Breast epithelium (tissue), 4 donors: ENCODE data around the gene CD4. TPM values are rescaled to one million over a fixed set of nuclear protein-coding genes. Genes with fewer than 3 reads are reported as not detected.
A peak's percentile ranks its signal among the peaks of the same experiment; 100 is the strongest.

ENCODE experiments used
- DNase-seq, 2 donors: peaks; one replicate each; pipeline ENCODE4 v3.0.0-alpha.2; 2019; ENCODE audit warnings: low spot score in 2 of 2
- H3K27ac ChIP-seq, 2 donors: fragments of 200-600 bp; sonication (generic) in 1 of 2; one replicate each; pipeline ENCODE4 v1.5.1; 2016 to 2019; ENCODE audit warnings: mild to moderate bottlenecking in 1 of 2
- H3K27me3 ChIP-seq, 2 donors: fragments of 200-600 bp; sonication (generic) in 1 of 2; one replicate each; pipeline versions ENCODE4 v1.5.1 to v1.6.0; 2017 to 2019; ENCODE audit warnings: control low read depth in 1 of 2, mild to moderate bottlenecking in 1 of 2
- H3K36me3 ChIP-seq: fragments of 200-600 bp; one replicate; pipeline ENCODE4 v1.5.1; 2019
- H3K4me1 ChIP-seq, 2 donors: fragments of 200-600 bp; sonication (generic); one replicate each; pipeline ENCODE4 v1.5.1; 2016 to 2019; ENCODE audit warnings: control low read depth in 1 of 2
- H3K4me3 ChIP-seq, 3 donors: fragments of 200-600 bp; sonication (generic); 1 replicate in 2 of 3; 2 replicates in 1 of 3; pipeline ENCODE4 v1.5.1; 2016 to 2019; ENCODE audit warnings: mild to moderate bottlenecking in 3 of 3, moderate library complexity in 2 of 3
- H3K9me3 ChIP-seq, 2 donors: fragments of 200-600 bp; sonication (generic) in 1 of 2; one replicate each; pipeline ENCODE4 v1.5.1; 2016 to 2019; ENCODE audit warnings: control low read depth in 1 of 2
- POLR2A ChIP-seq: fragments of 450-650 bp; IDR thresholded peaks from one replicate; pipeline ENCODE4 v1.6.1; 2016; ENCODE audit warnings: antibody characterized with exemption, mild to moderate bottlenecking, moderate library complexity
- POLR2AphosphoS5 ChIP-seq, 3 donors: sonication (generic); formaldehyde crosslinking; IDR thresholded peaks; one replicate each; pipeline ENCODE4 v1.6.1; 2017; ENCODE audit warnings: antibody characterized with exemption in 3 of 3
- intact Hi-C: fragments of 100-400 bp; cut with DNase I; formaldehyde crosslinking; loops from one replicate; pipeline ENCODE4 v1.15.1; 2023; ENCODE audit warnings: low total_unique reads
- total RNA-seq, 3 donors: library from RNA; depleted of rRNA; stranded (reverse); fragments of >200 nt; gene quantifications; one replicate each; pipeline ENCODE4 v1.1.0, GENCODE V29; 2016
- TF ChIP-seq, protein P1 (sequence below), 3 donors: fragments of 450-650 bp; IDR thresholded peaks; one replicate each; pipeline ENCODE4 v1.5.1; 2016 to 2017; ENCODE audit warnings: antibody characterized with exemption in 3 of 3, mild to moderate bottlenecking in 3 of 3, moderate library complexity in 3 of 3

CD4 gene
- total RNA-seq, 3 donors from 2014 or later = 5.9 to 29.0 (median 11.0) TPM

DNA sequence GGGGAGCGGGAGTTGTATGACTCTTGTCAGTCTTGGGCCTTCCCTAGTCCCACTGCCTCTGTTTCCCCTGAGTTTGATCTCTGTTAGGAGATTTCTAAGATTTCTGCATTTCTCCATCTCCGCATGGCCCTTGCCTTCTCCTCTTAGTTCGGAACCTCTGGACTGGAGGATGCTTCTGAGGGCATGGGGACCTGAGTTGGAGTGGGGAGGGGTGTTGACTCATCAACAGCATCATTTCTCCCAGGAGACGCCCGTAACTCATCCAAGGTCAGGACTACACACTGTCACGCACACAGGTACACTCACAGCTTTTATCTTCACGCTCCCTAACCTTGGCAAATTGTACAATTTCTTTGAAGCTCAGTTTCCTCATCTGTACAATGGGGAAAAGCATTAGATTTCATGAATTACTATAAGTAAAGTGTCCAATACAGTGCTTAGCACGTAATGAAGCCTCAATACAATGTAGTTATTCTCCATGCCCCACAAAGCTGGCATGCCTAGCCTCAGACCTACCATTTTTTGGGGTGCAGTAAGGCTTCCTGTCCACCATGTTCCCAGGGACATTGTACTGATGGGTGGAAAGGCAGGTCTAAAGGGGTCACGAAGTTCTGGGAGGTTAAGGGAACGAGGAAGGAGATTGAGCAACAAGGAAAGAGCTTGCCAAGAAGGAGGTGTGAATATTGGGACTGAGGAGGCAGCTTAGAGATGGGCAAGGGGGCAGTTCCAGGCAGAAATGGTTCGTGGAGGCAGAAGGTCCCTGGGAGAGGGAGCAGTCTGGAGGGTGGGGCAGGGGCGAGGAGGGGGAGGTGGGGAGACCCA is 17.6 kb upstream of the CD4 start:
- H3K9me3 ChIP-seq = no peaks in the 10 kb centered on the region
- DNase-seq = no peak
- peaks cover 4 to 23% of the 10 kb centered on the region in 2 donors for H3K4me1 ChIP-seq
- H3K4me3 ChIP-seq = peak overlapping the region in 1 of 3 donors; percentile 39
- no peaks in the 10 kb centered on the region for H3K27me3 ChIP-seq
- intact Hi-C loops = no loop called here
- no peaks in the 10 kb centered on the region for H3K36me3 ChIP-seq
- TF ChIP-seq POLR2AphosphoS5 (IDR thresholded peaks at IDR 0.05) (peak in 1 of 3 donors; percentile 15), POLR2A (no peak)
- TF ChIP-seq, protein P1, sequence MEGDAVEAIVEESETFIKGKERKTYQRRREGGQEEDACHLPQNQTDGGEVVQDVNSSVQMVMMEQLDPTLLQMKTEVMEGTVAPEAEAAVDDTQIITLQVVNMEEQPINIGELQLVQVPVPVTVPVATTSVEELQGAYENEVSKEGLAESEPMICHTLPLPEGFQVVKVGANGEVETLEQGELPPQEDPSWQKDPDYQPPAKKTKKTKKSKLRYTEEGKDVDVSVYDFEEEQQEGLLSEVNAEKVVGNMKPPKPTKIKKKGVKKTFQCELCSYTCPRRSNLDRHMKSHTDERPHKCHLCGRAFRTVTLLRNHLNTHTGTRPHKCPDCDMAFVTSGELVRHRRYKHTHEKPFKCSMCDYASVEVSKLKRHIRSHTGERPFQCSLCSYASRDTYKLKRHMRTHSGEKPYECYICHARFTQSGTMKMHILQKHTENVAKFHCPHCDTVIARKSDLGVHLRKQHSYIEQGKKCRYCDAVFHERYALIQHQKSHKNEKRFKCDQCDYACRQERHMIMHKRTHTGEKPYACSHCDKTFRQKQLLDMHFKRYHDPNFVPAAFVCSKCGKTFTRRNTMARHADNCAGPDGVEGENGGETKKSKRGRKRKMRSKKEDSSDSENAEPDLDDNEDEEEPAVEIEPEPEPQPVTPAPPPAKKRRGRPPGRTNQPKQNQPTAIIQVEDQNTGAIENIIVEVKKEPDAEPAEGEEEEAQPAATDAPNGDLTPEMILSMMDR (IDR thresholded peaks at IDR 0.05) = no peak
- peak overlapping the region; percentile 26 to 60 for H3K27ac ChIP-seq

DNA sequence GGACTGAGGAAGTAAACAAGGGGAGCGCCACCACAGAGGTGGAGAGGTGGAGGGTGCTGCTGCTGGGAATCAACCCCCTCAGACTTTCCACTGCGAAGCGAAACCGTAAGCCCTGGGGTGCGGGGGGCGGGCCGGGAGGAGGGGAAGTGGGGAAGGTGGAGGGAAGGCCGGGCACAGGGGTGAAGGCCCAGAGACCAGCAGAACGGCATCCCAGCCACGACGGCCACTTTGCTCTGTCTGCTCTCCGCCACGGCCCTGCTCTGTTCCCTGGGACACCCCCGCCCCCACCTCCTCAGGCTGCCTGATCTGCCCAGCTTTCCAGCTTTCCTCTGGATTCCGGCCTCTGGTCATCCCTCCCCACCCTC is 17.0 kb upstream of the CD4 start, which contains the start of gene LAG3:
TSS of gene LAG3 (plus strand) at position 190 of the 365 bp plus-strand sequence. CDS start 333 bp downstream, outside the sequence.
- no peak for TF ChIP-seq POLR2AphosphoS5 (IDR thresholded peaks at IDR 0.05)
- TF ChIP-seq POLR2A = no peak
- TF ChIP-seq, protein P1 (IDR thresholded peaks at IDR 0.05) = no peak
- no peak for DNase-seq
- intact Hi-C loops = no loop called here
- no peaks in the 10 kb centered on the region for H3K36me3 ChIP-seq
- H3K9me3 ChIP-seq = no peaks in the 10 kb centered on the region
- peak within 1 kb of the TSS; percentile 26 to 60 for H3K27ac ChIP-seq
- no peaks in the 10 kb centered on the region for H3K27me3 ChIP-seq
- H3K4me1 ChIP-seq = peaks cover 4 to 23% of the 10 kb centered on the region in 2 donors
- peak within 1 kb of the TSS in 1 of 3 donors; percentile 46 for H3K4me3 ChIP-seq

DNA sequence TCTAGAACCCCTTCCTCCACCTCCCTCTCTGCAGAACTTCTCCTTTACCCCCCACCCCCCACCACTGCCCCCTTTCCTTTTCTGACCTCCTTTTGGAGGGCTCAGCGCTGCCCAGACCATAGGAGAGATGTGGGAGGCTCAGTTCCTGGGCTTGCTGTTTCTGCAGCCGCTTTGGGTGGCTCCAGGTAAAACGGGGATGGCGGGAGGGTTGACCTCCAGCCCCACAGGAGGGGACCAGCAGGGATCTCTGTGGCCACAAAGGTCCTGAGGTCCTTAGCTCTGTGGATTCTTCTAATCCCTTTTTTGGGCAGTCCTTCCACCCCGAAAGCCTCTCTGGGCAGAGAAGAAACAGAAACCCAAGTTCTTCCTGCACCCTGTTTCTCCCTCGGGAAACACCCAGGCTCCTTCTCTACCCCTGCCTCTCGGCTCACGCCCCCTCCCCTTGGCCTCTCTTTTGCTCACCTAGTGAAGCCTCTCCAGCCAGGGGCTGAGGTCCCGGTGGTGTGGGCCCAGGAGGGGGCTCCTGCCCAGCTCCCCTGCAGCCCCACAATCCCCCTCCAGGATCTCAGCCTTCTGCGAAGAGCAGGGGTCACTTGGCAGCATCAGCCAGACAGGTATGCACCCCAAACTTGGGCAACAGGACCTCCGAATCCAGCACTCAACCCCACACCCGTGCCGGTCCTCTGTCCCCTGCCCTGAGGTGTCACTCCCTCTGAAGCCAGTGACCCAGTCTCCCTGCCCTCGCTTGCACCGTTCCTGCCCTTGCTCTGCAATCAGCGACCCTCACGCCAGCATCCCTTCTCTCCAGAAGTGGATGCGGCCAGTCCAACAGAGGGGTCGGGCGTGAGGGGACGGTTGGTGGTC is 16.4 kb upstream of the CD4 start:
- Histone ChIP-seq H3K4me1 (peaks cover 4 to 22% of the 10 kb centered on the region in 2 donors), H3K27ac (no peak overlapping the region)
- DNase-seq = no peak

DNA sequence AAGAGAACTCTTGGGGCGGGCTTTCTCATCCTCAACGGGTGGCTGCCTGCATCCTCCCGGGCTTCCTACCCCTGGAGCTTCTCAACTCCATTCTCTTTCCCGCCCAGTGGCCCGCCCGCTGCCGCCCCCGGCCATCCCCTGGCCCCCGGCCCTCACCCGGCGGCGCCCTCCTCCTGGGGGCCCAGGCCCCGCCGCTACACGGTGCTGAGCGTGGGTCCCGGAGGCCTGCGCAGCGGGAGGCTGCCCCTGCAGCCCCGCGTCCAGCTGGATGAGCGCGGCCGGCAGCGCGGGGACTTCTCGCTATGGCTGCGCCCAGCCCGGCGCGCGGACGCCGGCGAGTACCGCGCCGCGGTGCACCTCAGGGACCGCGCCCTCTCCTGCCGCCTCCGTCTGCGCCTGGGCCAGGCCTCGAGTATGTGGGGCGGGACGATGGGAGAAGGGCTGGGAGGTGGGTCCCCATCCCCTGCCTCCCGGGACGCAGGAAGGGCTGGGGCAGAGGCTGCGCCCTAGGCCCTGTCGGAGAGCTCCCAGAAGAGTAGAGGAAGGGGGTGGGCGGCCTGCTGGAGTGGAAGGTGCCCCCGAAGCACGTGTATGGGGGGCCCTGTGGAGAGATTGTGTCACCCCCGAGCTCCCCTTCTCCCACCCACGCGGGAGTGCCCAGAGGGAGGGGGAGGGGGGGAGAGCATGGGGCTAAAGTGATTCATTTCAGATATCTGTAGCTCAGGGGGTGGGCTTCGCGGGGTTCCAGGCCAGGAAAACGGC is 15.6 kb upstream of the CD4 start:
- intact Hi-C loops = no loop called here
- peak overlapping the region in 1 of 2 donors; percentile 9 for H3K27ac ChIP-seq
- TF ChIP-seq POLR2A (no peak), POLR2AphosphoS5 (IDR thresholded peaks at IDR 0.05) (no peak)
- TF ChIP-seq, protein P1 (IDR thresholded peaks at IDR 0.05) = no peak

More for the DNA sequence above, 16.4 kb upstream of the CD4 start:
- H3K4me3 ChIP-seq = peak overlapping the region in 1 of 3 donors; percentile 46
- H3K9me3 ChIP-seq = no peaks in the 10 kb centered on the region
- H3K36me3 ChIP-seq = no peaks in the 10 kb centered on the region
- intact Hi-C loops = no loop called here
- TF ChIP-seq POLR2AphosphoS5 (IDR thresholded peaks at IDR 0.05) (no peak), POLR2A (no peak)
- TF ChIP-seq, protein P1 (IDR thresholded peaks at IDR 0.05) = no peak
- H3K27me3 ChIP-seq = no peaks in the 10 kb centered on the region

More for the DNA sequence above, 15.6 kb upstream of the CD4 start:
- Histone ChIP-seq H3K36me3 (no peaks in the 10 kb centered on the region), H3K9me3 (no peaks in the 10 kb centered on the region), H3K4me1 (peaks cover 2 to 13% of the 10 kb centered on the region in 2 donors), H3K4me3 (peak overlapping the region in 1 of 3 donors; percentile 46), H3K27me3 (no peaks in the 10 kb centered on the region)
- DNase-seq = no peak
